GM23338 (cell line): Measurements from ENCODE around the gene CDX1. TPM values are rescaled to one million over a fixed set of nuclear protein-coding genes. Genes with fewer than 3 reads are reported as not detected.
A peak's percentile ranks its signal among the peaks of the same experiment; 100 is the strongest.

Source experiments
- ATAC-seq: fragments of 200-7000 bp; cut with Tn5 transposase; 3 replicates; pipeline ENCODE4 v1.9.1; 2020
- DNase-seq: peaks from one replicate; pipeline ENCODE4 v3.0.0-alpha.2; 2015; ENCODE audit warnings: low spot score
- H2AFZ ChIP-seq: fragments of 200-600 bp; sonication (generic); 2 replicates; pipeline ENCODE4 v1.8.0; 2016; ENCODE audit warnings: antibody characterized with exemption, mild to moderate bottlenecking, moderate library complexity
- H3F3A ChIP-seq: fragments of 200-600 bp; sonication (generic); replicated peaks from 2 replicates; pipeline ENCODE4 v1.8.0; 2017; ENCODE audit warnings: antibody characterized with exemption, mixed run types, low read depth
- H3K27ac ChIP-seq: fragments of 200-600 bp; sonication (generic); 2 replicates; pipeline ENCODE4 v1.6.1; 2016; ENCODE audit warnings: low read depth
- H3K27me3 ChIP-seq: fragments of 200-600 bp; sonication (generic); 2 replicates; pipeline ENCODE4 v1.8.0; 2016; ENCODE audit warnings: mild to moderate bottlenecking, mixed run types, moderate library complexity; ENCODE audit not compliant: insufficient read depth
- H3K36me3 ChIP-seq: fragments of 200-600 bp; sonication (generic); 2 replicates; pipeline ENCODE4 v1.8.0; 2016; ENCODE audit warnings: mild to moderate bottlenecking; ENCODE audit not compliant: insufficient read depth
- H3K4me1 ChIP-seq: fragments of 200-600 bp; sonication (generic); 2 replicates; pipeline ENCODE4 v1.8.0; 2016; ENCODE audit warnings: mild to moderate bottlenecking, moderate library complexity; ENCODE audit not compliant: insufficient read depth
- H3K4me2 ChIP-seq: fragments of 200-600 bp; sonication (generic); 2 replicates; pipeline ENCODE4 v1.7.1; 2017; ENCODE audit warnings: mixed run types
- H3K4me3 ChIP-seq: fragments of 200-600 bp; sonication (generic); 2 replicates; pipeline ENCODE4 v1.6.1; 2016; ENCODE audit warnings: mixed run types
- H3K79me2 ChIP-seq: fragments of 200-600 bp; sonication (generic); replicated peaks from 2 replicates; pipeline ENCODE4 v1.8.0; 2017; ENCODE audit warnings: mild to moderate bottlenecking; ENCODE audit not compliant: insufficient read depth
- H3K9me2 ChIP-seq: fragments of 200-600 bp; sonication (generic); 2 replicates; pipeline ENCODE4 v1.8.0; 2017; ENCODE audit not compliant: insufficient read depth
- H4K20me1 ChIP-seq: fragments of 200-600 bp; sonication (generic); replicated peaks from 2 replicates; pipeline ENCODE4 v1.8.0; 2017; ENCODE audit warnings: mild to moderate bottlenecking; ENCODE audit not compliant: insufficient read depth
- H3K27ac Mint-ChIP-seq: 2 replicates; pipeline ENCODE4 v1.8.0; 2020; ENCODE audit warnings: inconsistent platforms, mild to moderate bottlenecking, moderate library complexity, mixed read lengths
- H3K27me3 Mint-ChIP-seq: 3 replicates; pipeline ENCODE4 v1.8.0; 2022; ENCODE audit warnings: low read depth, mild to moderate bottlenecking, moderate library complexity, mixed read lengths, inconsistent platforms; ENCODE audit not compliant: insufficient read depth, poor library complexity
- H3K36me3 Mint-ChIP-seq: 3 replicates; pipeline ENCODE4 v1.8.0; 2021; ENCODE audit warnings: low read depth, mild to moderate bottlenecking, inconsistent platforms, moderate library complexity, mixed read lengths
- H3K4me1 Mint-ChIP-seq: 3 replicates; pipeline ENCODE4 v1.8.0; 2020; ENCODE audit warnings: mild to moderate bottlenecking, inconsistent platforms, mixed read lengths
- H3K4me3 Mint-ChIP-seq: 3 replicates; pipeline ENCODE4 v1.8.0; 2021; ENCODE audit warnings: moderate library complexity, mild to moderate bottlenecking, inconsistent platforms, mixed read lengths
- H3K9me3 Mint-ChIP-seq: 3 replicates; pipeline ENCODE4 v1.8.0; 2020; ENCODE audit warnings: moderate library complexity, mild to moderate bottlenecking, inconsistent platforms, mixed read lengths
- CREB1 ChIP-seq: fragments of 250-450 bp; sonication (Bioruptor Pico); IDR thresholded peaks from 2 replicates; pipeline ENCODE4 v1.5.0; 2020; ENCODE audit warnings: low read depth, mild to moderate bottlenecking, moderate library complexity
- CTCF ChIP-seq, 2 experiments: fragments of 200-600 bp in 1 of 2; sonication (generic) in 1 of 2; conservative IDR thresholded peaks; 2 replicates each; pipeline versions ENCODE4 v1.5.1 to v1.6.1; 2016 to 2017; ENCODE audit warnings: antibody characterized with exemption in 2 of 2, low read depth in 2 of 2, mild to moderate bottlenecking in 2 of 2, moderate library complexity in 1 of 2
- ETS1 ChIP-seq: IDR thresholded peaks from 2 replicates; pipeline ENCODE4 v1.6.1; 2016; ENCODE audit warnings: antibody characterized with exemption
- EZH2 ChIP-seq: fragments of 200-600 bp; sonication (generic); IDR thresholded peaks from one replicate; pipeline ENCODE4 v1.8.0; 2017; ENCODE audit warnings: antibody characterized with exemption, mild to moderate bottlenecking, low read depth; ENCODE audit not compliant: unreplicated experiment
- EZH2phosphoT487 ChIP-seq: fragments of 200-600 bp; sonication (generic); IDR thresholded peaks from one replicate; pipeline ENCODE4 v1.8.1; 2018; ENCODE audit warnings: antibody characterized with exemption; ENCODE audit not compliant: unreplicated experiment
- JUNB ChIP-seq: IDR thresholded peaks from one replicate; pipeline ENCODE4 v1.6.1; 2016; ENCODE audit warnings: antibody characterized with exemption; ENCODE audit not compliant: unreplicated experiment
- NANOG ChIP-seq: IDR thresholded peaks from 2 replicates; pipeline ENCODE4 v1.6.1; 2016; ENCODE audit warnings: antibody characterized with exemption, borderline replicate concordance
- POLR2AphosphoS5 ChIP-seq: IDR thresholded peaks from 2 replicates; pipeline ENCODE4 v1.6.1; 2016; ENCODE audit warnings: antibody characterized with exemption, low read depth
- REST ChIP-seq: IDR thresholded peaks from one replicate; pipeline ENCODE4 v1.6.1; 2018; ENCODE audit warnings: antibody characterized with exemption; ENCODE audit not compliant: unreplicated experiment
- STAT1 ChIP-seq: IDR thresholded peaks from one replicate; pipeline ENCODE4 v1.6.1; 2016; ENCODE audit warnings: antibody characterized with exemption; ENCODE audit not compliant: unreplicated experiment
- ZNF114 ChIP-seq: fragments of 250-450 bp; sonication (Bioruptor Pico); IDR thresholded peaks from 2 replicates; pipeline ENCODE4 v1.5.0; 2020; ENCODE audit warnings: mild to moderate bottlenecking, moderate library complexity
- ZNF331 ChIP-seq: fragments of 250-450 bp; sonication (Bioruptor Pico); IDR thresholded peaks from 2 replicates; pipeline ENCODE4 v1.5.0; 2020; ENCODE audit warnings: low read depth, mild to moderate bottlenecking, moderate library complexity
- ZNF462 ChIP-seq: fragments of 250-450 bp; sonication (Bioruptor Pico); IDR thresholded peaks from 2 replicates; pipeline ENCODE4 v1.5.0; 2020; ENCODE audit warnings: mild to moderate bottlenecking, moderate library complexity
- polyA plus RNA-seq: library from polyadenylated mRNA; unstranded; fragments of >200 nt; fragmentation: Nextera tagmentation; extraction: Ambion mirVana; gene quantifications from 2 replicates; pipeline ENCODE4 v1.2.1, GENCODE V29; 2016
- total RNA-seq: library from RNA; depleted of rRNA; stranded (reverse); fragments of >200 nt; shearing (Covaris generic); gene quantifications from 2 replicates; pipeline ENCODE4 v1.2.3, GENCODE V29; 2014

Gene CDX1
- total and polyA plus RNA-seq, 2 experiments from 2014 or later = not detected

- Histone ChIP-seq H3K9me2 (no peaks in the 10 kb centered on the region), H3F3A (0 out of 2 replicates have a peak, but pooled peaks cover 4% of the 10 kb centered on the region), H4K20me1 (no peaks in the 10 kb centered on the region), H2AFZ (0 out of 2 replicates have a peak overlapping the region, but pooled peaks have one; percentile 98), H3K4me1 (peaks cover 25% of the 10 kb centered on the region), H3K27ac (no peak overlapping the region), H3K79me2 (no peaks in the 10 kb centered on the region), H3K4me2 (no peak overlapping the region), H3K27me3 (no peaks in the 10 kb centered on the region), H3K4me3 (no peak overlapping the region), H3K36me3 (no peaks in the 10 kb centered on the region)
- no peaks in the 10 kb centered on the region for H3K36me3 Mint-ChIP-seq
- no peaks in the 10 kb centered on the region for H3K9me3 Mint-ChIP-seq
- TF ChIP-seq ZNF331 (CRISPR knock-in tag) = no peak
- TF ChIP-seq STAT1 = no peak
- TF ChIP-seq NANOG = no peak
- TF ChIP-seq CTCF (conservative IDR thresholded peaks at IDR 0.05; ENCODE audit: low read depth in 2 of 2) = no peak
- TF ChIP-seq ETS1 = no peak
- no peak for TF ChIP-seq EZH2phosphoT487
- TF ChIP-seq REST = no peak
- no peak for TF ChIP-seq ZNF462
- no peak for TF ChIP-seq POLR2AphosphoS5
- no peak for TF ChIP-seq CREB1 (CRISPR knock-in tag)
- no peak for TF ChIP-seq ZNF114 (CRISPR knock-in tag)
- TF ChIP-seq EZH2 = no peak
- TF ChIP-seq JUNB = no peak
- no peak overlapping the region for H3K4me3 Mint-ChIP-seq
- peaks cover 34% of the 10 kb centered on the region for H3K4me1 Mint-ChIP-seq
- ATAC-seq = no peak
- H3K27me3 Mint-ChIP-seq = peaks cover 14% of the 10 kb centered on the region
- no peak for DNase-seq
- no peak overlapping the region for H3K27ac Mint-ChIP-seq
Observed at GRCh38 chr5:150156540-150156939, 10.0 kb upstream of the CDX1 start.
